GM21576 (cell line): ENCODE measurements around the gene RASL10B.

ENCODE experiments used
- ATAC-seq: cut with Tn5 transposase; IDR thresholded peaks from one replicate; pipeline ENCODE4 v1.9.1; 2021; ENCODE audit warnings: mild to moderate bottlenecking, moderate library complexity; ENCODE audit not compliant: unreplicated experiment

RASL10B gene

DNA sequence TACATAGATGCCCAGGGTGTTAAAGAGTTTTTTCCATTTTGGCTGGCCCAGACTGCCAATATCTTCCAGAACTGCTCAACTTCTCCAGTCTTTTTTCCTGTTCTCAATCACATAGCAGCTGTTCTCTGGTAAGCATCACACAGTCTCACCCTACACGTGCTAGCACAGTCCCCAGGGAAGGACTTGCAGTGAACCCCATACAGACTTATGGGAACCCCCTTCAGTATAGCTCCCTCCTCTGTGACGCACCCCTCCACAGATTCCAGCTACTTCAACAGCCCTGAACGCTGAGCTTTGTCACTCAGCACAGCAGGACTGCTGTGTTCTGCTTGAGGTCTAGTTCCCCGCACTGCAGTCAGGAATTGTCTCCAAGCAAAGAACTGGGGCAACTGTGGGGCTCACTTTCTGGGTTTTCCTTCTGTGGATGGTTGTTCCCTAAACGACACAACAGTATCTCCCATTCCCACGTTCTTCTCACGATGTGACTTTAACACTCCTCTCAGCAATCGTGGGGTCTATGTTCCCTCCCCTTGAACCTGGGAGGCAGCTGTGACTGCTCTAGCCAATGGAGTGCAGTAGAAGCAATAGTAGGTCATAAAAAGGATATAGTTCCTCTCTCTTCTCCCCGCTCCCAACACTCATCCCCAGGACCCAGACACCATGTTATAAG lies 60.4 kb downstream of the RASL10B start:
- ATAC-seq = no peak
